ENCODE data around the gene PTPRCAP.

DNA sequence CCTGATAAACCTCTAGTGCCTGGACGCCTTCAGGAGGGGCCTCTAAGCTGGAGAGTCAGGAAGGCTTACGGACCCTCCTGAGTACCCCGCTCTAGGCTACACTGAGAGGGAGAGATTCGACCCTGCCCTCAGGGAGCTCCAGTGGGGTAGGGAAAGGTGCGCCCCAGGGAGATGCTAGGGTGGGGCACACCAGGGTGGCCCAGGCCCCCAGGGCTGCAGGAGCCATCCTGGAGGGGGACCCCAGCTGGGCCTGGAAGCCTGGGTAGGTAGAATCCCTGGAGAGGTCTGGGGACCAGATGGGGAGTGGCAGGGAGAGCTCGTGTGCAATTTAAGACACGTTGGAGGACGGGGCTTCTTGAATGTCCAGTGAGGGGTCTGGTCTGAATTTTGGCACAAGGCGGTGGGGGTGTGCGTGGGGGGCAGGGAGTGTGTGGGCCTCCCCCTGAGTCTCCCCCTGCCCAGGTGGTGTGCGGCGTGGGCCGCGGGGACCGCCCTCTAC is 17.3 kb downstream of the PTPRCAP start:
- TF ChIP-seq HDGF (IDR thresholded peaks at IDR 0.05) (no peak), ZNF274 (IDR thresholded peaks at IDR 0.05; ENCODE audit: borderline replicate concordance, low read depth, low read length) (no peak), ZKSCAN3 (CRISPR knock-in tag; IDR thresholded peaks at IDR 0.05) (no peak), SIN3A (IDR thresholded peaks at IDR 0.05; ENCODE audit: borderline replicate concordance in 2 of 2, control insufficient read depth in 1 of 2, low read depth in 2 of 2, low read length in 2 of 2) (no peak)
- TF ChIP-seq, protein P1, sequence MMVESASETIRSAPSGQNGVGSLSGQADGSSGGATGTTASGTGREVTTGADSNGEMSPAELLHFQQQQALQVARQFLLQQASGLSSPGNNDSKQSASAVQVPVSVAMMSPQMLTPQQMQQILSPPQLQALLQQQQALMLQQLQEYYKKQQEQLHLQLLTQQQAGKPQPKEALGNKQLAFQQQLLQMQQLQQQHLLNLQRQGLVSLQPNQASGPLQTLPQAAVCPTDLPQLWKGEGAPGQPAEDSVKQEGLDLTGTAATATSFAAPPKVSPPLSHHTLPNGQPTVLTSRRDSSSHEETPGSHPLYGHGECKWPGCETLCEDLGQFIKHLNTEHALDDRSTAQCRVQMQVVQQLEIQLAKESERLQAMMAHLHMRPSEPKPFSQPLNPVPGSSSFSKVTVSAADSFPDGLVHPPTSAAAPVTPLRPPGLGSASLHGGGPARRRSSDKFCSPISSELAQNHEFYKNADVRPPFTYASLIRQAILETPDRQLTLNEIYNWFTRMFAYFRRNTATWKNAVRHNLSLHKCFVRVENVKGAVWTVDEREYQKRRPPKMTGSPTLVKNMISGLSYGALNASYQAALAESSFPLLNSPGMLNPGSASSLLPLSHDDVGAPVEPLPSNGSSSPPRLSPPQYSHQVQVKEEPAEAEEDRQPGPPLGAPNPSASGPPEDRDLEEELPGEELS (CRISPR knock-in tag; IDR thresholded peaks at IDR 0.05; ENCODE audit: borderline replicate concordance) = no peak
- TF ChIP-seq, protein P2, sequence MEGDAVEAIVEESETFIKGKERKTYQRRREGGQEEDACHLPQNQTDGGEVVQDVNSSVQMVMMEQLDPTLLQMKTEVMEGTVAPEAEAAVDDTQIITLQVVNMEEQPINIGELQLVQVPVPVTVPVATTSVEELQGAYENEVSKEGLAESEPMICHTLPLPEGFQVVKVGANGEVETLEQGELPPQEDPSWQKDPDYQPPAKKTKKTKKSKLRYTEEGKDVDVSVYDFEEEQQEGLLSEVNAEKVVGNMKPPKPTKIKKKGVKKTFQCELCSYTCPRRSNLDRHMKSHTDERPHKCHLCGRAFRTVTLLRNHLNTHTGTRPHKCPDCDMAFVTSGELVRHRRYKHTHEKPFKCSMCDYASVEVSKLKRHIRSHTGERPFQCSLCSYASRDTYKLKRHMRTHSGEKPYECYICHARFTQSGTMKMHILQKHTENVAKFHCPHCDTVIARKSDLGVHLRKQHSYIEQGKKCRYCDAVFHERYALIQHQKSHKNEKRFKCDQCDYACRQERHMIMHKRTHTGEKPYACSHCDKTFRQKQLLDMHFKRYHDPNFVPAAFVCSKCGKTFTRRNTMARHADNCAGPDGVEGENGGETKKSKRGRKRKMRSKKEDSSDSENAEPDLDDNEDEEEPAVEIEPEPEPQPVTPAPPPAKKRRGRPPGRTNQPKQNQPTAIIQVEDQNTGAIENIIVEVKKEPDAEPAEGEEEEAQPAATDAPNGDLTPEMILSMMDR (IDR thresholded peaks at IDR 0.05 in 2 of 3, conservative IDR thresholded peaks at IDR 0.05 in 1 of 3; ENCODE audit: insufficient read depth in 2 of 3, low read depth in 1 of 3, low read length in 3 of 3) = no peak
- TF ChIP-seq, protein P3, sequence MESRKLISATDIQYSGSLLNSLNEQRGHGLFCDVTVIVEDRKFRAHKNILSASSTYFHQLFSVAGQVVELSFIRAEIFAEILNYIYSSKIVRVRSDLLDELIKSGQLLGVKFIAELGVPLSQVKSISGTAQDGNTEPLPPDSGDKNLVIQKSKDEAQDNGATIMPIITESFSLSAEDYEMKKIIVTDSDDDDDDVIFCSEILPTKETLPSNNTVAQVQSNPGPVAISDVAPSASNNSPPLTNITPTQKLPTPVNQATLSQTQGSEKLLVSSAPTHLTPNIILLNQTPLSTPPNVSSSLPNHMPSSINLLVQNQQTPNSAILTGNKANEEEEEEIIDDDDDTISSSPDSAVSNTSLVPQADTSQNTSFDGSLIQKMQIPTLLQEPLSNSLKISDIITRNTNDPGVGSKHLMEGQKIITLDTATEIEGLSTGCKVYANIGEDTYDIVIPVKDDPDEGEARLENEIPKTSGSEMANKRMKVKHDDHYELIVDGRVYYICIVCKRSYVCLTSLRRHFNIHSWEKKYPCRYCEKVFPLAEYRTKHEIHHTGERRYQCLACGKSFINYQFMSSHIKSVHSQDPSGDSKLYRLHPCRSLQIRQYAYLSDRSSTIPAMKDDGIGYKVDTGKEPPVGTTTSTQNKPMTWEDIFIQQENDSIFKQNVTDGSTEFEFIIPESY (CRISPR knock-in tag; IDR thresholded peaks at IDR 0.05) = no peak
